Mesothelial cell of epicardium (in vitro differentiated cells): ENCODE data around the gene STX8. TPM values are rescaled to one million over a fixed set of nuclear protein-coding genes. Genes with fewer than 3 reads are reported as not detected.
"Not testable (repeated sequence)": the region's sequence is repeated elsewhere in the genome, so short reads cannot be mapped to it uniquely, and the experiment has no call there.

Experiments used
- DNase-seq, 2 experiments: peaks; one replicate each; pipeline ENCODE4 v3.0.0; 2021; ENCODE audit warnings: low spot score in 2 of 2; ENCODE audit not compliant: unreplicated experiment in 2 of 2
- H3K27ac Mint-ChIP-seq: 2 replicates; pipeline ENCODE4 v1.8.0; 2021; ENCODE audit warnings: mixed read lengths
- H3K27me3 Mint-ChIP-seq: 2 replicates; pipeline ENCODE4 v1.8.0; 2021; ENCODE audit warnings: low read depth, mixed read lengths
- H3K36me3 Mint-ChIP-seq: 2 replicates; pipeline ENCODE4 v1.8.0; 2021; ENCODE audit warnings: mixed read lengths
- H3K4me1 Mint-ChIP-seq: 2 replicates; pipeline ENCODE4 v1.8.0; 2021; ENCODE audit warnings: mixed read lengths
- H3K4me3 Mint-ChIP-seq: 2 replicates; pipeline ENCODE4 v1.8.0; 2021; ENCODE audit warnings: mild to moderate bottlenecking, moderate library complexity, mixed read lengths
- H3K9me3 Mint-ChIP-seq: 2 replicates; pipeline ENCODE4 v1.8.0; 2021; ENCODE audit warnings: mixed read lengths
- total RNA-seq: library from RNA; stranded (reverse); gene quantifications from 3 replicates; pipeline ENCODE4 v1.2.1, GENCODE V29; 2021
- TF ChIP-seq, protein P1 (sequence below): fragments of 200-600 bp; sonication (generic); IDR thresholded peaks from one replicate; pipeline ENCODE4 v1.5.0; 2021; ENCODE audit warnings: antibody characterized with exemption; ENCODE audit not compliant: unreplicated experiment

STX8 gene
- total RNA-seq, 1 donor from 2014 or later, result 53.3 TPM

- Mint-ChIP-seq H3K36me3 (no peaks in the 10 kb centered on the region), H3K4me3 (no peak overlapping the region), H3K4me1 (peaks cover 21% of the 10 kb centered on the region), H3K27ac (no peak overlapping the region), H3K9me3 (no peaks in the 10 kb centered on the region), H3K27me3 (no peaks in the 10 kb centered on the region)
- TF ChIP-seq, protein P1, sequence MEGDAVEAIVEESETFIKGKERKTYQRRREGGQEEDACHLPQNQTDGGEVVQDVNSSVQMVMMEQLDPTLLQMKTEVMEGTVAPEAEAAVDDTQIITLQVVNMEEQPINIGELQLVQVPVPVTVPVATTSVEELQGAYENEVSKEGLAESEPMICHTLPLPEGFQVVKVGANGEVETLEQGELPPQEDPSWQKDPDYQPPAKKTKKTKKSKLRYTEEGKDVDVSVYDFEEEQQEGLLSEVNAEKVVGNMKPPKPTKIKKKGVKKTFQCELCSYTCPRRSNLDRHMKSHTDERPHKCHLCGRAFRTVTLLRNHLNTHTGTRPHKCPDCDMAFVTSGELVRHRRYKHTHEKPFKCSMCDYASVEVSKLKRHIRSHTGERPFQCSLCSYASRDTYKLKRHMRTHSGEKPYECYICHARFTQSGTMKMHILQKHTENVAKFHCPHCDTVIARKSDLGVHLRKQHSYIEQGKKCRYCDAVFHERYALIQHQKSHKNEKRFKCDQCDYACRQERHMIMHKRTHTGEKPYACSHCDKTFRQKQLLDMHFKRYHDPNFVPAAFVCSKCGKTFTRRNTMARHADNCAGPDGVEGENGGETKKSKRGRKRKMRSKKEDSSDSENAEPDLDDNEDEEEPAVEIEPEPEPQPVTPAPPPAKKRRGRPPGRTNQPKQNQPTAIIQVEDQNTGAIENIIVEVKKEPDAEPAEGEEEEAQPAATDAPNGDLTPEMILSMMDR, result no peak
- no peak for DNase-seq
Observed at GRCh38 chr17:9363440-9364350, 211.9 kb downstream of the STX8 start.

- no peak overlapping the region for H3K27ac Mint-ChIP-seq
- no peaks in the 10 kb centered on the region for H3K27me3 Mint-ChIP-seq
- H3K4me3 Mint-ChIP-seq, result no peak overlapping the region
- no peaks in the 10 kb centered on the region for H3K9me3 Mint-ChIP-seq
- peaks cover 21% of the 10 kb centered on the region for H3K4me1 Mint-ChIP-seq
- TF ChIP-seq, protein P1, result no peak
- no peaks in the 10 kb centered on the region for H3K36me3 Mint-ChIP-seq
- DNase-seq, result no peak
Observed at GRCh38 chr17:9361188-9361955, 214.2 kb downstream of the STX8 start.

GRCh38 chr17:9360677-9361081, 214.9 kb downstream of the STX8 start:
- Mint-ChIP-seq H3K36me3 (no peaks in the 10 kb centered on the region), H3K9me3 (no peaks in the 10 kb centered on the region), H3K4me1 (peaks cover 21% of the 10 kb centered on the region), H3K27me3 (no peaks in the 10 kb centered on the region), H3K27ac (peak overlapping the region; percentile 41), H3K4me3 (no peak overlapping the region)
- DNase-seq, result no peak
- TF ChIP-seq, protein P1, result no peak

DNA sequence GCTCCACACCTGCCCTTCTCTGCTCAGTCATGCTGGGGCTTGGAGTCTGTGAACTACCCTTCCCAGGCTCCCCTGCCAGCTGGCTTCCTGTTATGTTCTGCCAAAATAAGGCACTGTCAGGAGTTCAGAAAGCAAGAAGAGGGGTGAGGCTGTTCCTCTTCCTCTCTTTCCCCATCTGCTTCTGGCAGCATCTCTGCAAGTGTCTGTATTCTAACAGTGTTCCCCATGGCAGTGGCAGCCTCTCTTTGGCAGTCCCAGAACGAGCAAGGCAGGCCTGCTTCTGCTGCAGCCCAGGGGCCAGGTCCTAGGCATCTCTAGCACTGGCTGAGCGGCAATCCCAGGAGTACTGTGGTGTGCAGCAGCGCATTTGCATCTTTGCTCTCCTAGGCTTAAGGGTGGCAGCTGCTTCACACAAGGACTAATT, 219.1 kb downstream of the STX8 start:
- Mint-ChIP-seq H3K36me3 (peaks cover 2% of the 10 kb centered on the region), H3K27me3 (no peaks in the 10 kb centered on the region), H3K27ac (no peak overlapping the region), H3K9me3 (peaks cover 17% of the 10 kb centered on the region), H3K4me1 (peaks cover 10% of the 10 kb centered on the region), H3K4me3 (no peak overlapping the region)
- DNase-seq, result no peak
- TF ChIP-seq, protein P1, result no peak

GRCh38 chr17:9355846-9356245, 219.8 kb downstream of the STX8 start:
- peaks cover 2% of the 10 kb centered on the region for H3K36me3 Mint-ChIP-seq
- no peak overlapping the region for H3K4me3 Mint-ChIP-seq
- peaks cover 3% of the 10 kb centered on the region for H3K4me1 Mint-ChIP-seq
- DNase-seq, result no peak
- H3K27me3 Mint-ChIP-seq, result no peaks in the 10 kb centered on the region
- TF ChIP-seq, protein P1, result no peak
- H3K27ac Mint-ChIP-seq, result no peak overlapping the region
- H3K9me3 Mint-ChIP-seq, result peaks cover 17% of the 10 kb centered on the region

- H3K9me3 Mint-ChIP-seq, result peaks cover 19% of the 10 kb centered on the region
- not testable (repeated sequence) for DNase-seq, H3K27me3 Mint-ChIP-seq, H3K36me3 Mint-ChIP-seq, H3K27ac Mint-ChIP-seq, H3K4me3 Mint-ChIP-seq, H3K4me1 Mint-ChIP-seq
Observed at GRCh38 chr17:9355231-9355630, 220.4 kb downstream of the STX8 start.
